OCI-LY1 (cell line): Measurements from ENCODE around the gene ADARB2.

Source experiments
- EZH2 ChIP-seq: fragments of 200-600 bp; sonication (generic), shearing (Covaris generic); IDR thresholded peaks from 2 replicates; pipeline ENCODE4 v1.8.0; 2017; ENCODE audit warnings: borderline replicate concordance, mixed run types, mild to moderate bottlenecking, antibody characterized with exemption, low read length, moderate library complexity, mixed read lengths
- TF ChIP-seq, protein P1 (sequence below): fragments of 200-600 bp; sonication (generic), shearing (Covaris generic); IDR thresholded peaks from 2 replicates; pipeline ENCODE4 v1.5.1; 2017; ENCODE audit warnings: mild to moderate bottlenecking, antibody characterized with exemption, low read length, moderate library complexity, mixed read lengths

DNA sequence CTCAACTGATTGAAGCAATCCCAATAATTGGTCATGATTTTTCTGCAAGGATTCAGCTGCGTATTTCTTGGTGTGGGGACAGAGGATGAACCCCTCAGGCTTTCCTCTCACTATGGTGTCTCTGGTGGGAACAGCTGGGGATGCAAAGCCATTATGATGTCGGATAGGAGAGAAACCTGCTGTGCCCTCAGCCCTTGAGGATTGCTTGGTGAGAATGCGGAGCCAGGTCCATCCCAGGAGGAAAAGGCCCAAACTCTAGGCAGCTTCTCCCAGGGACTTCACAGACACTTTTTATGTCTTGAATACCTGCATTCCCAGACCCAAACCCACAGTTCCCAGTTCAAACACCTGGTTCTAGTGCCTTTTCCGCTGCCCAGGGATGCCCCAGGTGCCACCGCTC is 379.2 kb downstream of the ADARB2 start:
- TF ChIP-seq, protein P1, sequence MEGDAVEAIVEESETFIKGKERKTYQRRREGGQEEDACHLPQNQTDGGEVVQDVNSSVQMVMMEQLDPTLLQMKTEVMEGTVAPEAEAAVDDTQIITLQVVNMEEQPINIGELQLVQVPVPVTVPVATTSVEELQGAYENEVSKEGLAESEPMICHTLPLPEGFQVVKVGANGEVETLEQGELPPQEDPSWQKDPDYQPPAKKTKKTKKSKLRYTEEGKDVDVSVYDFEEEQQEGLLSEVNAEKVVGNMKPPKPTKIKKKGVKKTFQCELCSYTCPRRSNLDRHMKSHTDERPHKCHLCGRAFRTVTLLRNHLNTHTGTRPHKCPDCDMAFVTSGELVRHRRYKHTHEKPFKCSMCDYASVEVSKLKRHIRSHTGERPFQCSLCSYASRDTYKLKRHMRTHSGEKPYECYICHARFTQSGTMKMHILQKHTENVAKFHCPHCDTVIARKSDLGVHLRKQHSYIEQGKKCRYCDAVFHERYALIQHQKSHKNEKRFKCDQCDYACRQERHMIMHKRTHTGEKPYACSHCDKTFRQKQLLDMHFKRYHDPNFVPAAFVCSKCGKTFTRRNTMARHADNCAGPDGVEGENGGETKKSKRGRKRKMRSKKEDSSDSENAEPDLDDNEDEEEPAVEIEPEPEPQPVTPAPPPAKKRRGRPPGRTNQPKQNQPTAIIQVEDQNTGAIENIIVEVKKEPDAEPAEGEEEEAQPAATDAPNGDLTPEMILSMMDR, result no peak
- TF ChIP-seq EZH2, result no peak
